NCI-H69 (cell line): ENCODE measurements around the gene SH2B3.
A peak's percentile ranks its signal among the peaks of the same experiment; 100 is the strongest.

ENCODE experiments used
- DNase-seq: peaks from one replicate; lab custom pipeline; 2025; lab: John Stamatoyannopoulos, UW

The SH2B3 gene

GRCh38 chr12:111409403-111409779 is 3.7 kb downstream of the SH2B3 start:
- DNase-seq: peak; percentile 83

- peak; percentile 47 for DNase-seq
Measured at GRCh38 chr12:111409780-111410430, 4.2 kb downstream of the SH2B3 start.

GRCh38 chr12:111410431-111411184 is 4.9 kb downstream of the SH2B3 start:
- DNase-seq: no peak

- DNase-seq: no peak
Measured at GRCh38 chr12:111411185-111411764, 5.6 kb downstream of the SH2B3 start.

GRCh38 chr12:111412007-111412829 is 6.5 kb downstream of the SH2B3 start:
- DNase-seq: peak; percentile 90

GRCh38 chr12:111412830-111413441 is 7.2 kb downstream of the SH2B3 start:
- peak; percentile 34 for DNase-seq

GRCh38 chr12:111413442-111414086 is 7.8 kb downstream of the SH2B3 start:
- peak; percentile 34 for DNase-seq

GRCh38 chr12:111414711-111415252 is 9.1 kb downstream of the SH2B3 start:
- DNase-seq: no peak

- no peak for DNase-seq
Measured at GRCh38 chr12:111417290-111417689, 11.6 kb downstream of the SH2B3 start.

- DNase-seq: no peak
Measured at GRCh38 chr12:111417784-111418593, 12.3 kb downstream of the SH2B3 start.

GRCh38 chr12:111418594-111418880 is 12.8 kb downstream of the SH2B3 start:
- no peak for DNase-seq

GRCh38 chr12:111419784-111420183 is 14.1 kb downstream of the SH2B3 start:
- no peak for DNase-seq

- DNase-seq: peak; percentile 64
Measured at GRCh38 chr12:111420494-111420893, 14.8 kb downstream of the SH2B3 start.

GRCh38 chr12:111424189-111424792 is 18.6 kb downstream of the SH2B3 start:
- DNase-seq: no peak

- DNase-seq: no peak
Measured at GRCh38 chr12:111424793-111425251, 19.1 kb downstream of the SH2B3 start.

- no peak for DNase-seq
Measured at GRCh38 chr12:111425655-111426054, 19.9 kb downstream of the SH2B3 start.

GRCh38 chr12:111426344-111427185 is 20.8 kb downstream of the SH2B3 start:
- DNase-seq: no peak

GRCh38 chr12:111427417-111428074 is 21.8 kb downstream of the SH2B3 start:
- DNase-seq: no peak
